ENCODE data around the gene GNPNAT1. TPM values are rescaled to one million over a fixed set of nuclear protein-coding genes. Genes with fewer than 3 reads are reported as not detected.
A peak's percentile ranks its signal among the peaks of the same experiment; 100 is the strongest.

GNPNAT1 gene
- total RNA-seq, 1 donor from 2014 or later, result 37.7 TPM

DNA sequence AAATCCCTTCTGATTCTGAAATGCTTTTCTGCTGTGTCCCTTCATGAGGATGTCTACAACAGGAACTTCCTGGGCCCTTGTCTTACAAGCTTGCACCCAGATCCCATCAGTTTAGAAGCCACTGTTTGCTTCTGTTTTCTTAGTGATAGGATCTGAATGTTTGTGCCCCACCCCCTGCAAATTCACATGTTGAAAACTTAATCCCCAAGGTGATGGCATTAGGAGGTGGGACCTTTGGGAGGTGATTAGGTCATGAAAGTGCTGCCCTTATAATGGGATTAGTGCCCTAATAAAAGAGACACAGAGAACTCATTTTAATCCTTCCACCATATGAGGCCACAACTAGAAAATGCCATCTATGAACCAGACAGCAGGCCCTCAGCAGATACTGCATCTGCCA is 36.0 kb upstream of the GNPNAT1 start:
- no peak overlapping the region for H3K4me3 Mint-ChIP-seq (ENCODE audit: unreplicated experiment)
- no peak overlapping the region for H3K4me2 ChIP-seq (ENCODE audit: low read length)
- H3K27me3 Mint-ChIP-seq (ENCODE audit: low read depth, unreplicated experiment), result no peaks in the 10 kb centered on the region
- H3K27ac Mint-ChIP-seq (ENCODE audit: unreplicated experiment), result peak overlapping the region; percentile 41
- H3K79me2 ChIP-seq (ENCODE audit: insufficient read depth, low read length), result no peaks in the 10 kb centered on the region
- no peaks in the 10 kb centered on the region for H3K36me3 Mint-ChIP-seq (ENCODE audit: low read depth, unreplicated experiment)
- H3K9me3 Mint-ChIP-seq (ENCODE audit: unreplicated experiment), result no peaks in the 10 kb centered on the region
- H3K27ac ChIP-seq (ENCODE audit: low read depth, low read length), result no peak overlapping the region
- H4K20me1 ChIP-seq (ENCODE audit: insufficient read depth, low read length), result no peaks in the 10 kb centered on the region
- TF ChIP-seq, protein P1, sequence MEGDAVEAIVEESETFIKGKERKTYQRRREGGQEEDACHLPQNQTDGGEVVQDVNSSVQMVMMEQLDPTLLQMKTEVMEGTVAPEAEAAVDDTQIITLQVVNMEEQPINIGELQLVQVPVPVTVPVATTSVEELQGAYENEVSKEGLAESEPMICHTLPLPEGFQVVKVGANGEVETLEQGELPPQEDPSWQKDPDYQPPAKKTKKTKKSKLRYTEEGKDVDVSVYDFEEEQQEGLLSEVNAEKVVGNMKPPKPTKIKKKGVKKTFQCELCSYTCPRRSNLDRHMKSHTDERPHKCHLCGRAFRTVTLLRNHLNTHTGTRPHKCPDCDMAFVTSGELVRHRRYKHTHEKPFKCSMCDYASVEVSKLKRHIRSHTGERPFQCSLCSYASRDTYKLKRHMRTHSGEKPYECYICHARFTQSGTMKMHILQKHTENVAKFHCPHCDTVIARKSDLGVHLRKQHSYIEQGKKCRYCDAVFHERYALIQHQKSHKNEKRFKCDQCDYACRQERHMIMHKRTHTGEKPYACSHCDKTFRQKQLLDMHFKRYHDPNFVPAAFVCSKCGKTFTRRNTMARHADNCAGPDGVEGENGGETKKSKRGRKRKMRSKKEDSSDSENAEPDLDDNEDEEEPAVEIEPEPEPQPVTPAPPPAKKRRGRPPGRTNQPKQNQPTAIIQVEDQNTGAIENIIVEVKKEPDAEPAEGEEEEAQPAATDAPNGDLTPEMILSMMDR (IDR thresholded peaks at IDR 0.05; ENCODE audit: insufficient read depth, low read depth, low read length), result no peak
- no peak for TF ChIP-seq EZH2 (IDR thresholded peaks at IDR 0.05; ENCODE audit: insufficient read depth, low read length)
- H3K4me1 ChIP-seq (ENCODE audit: insufficient read depth, low read length), result no peaks in the 10 kb centered on the region
- no peaks in the 10 kb centered on the region for H3K36me3 ChIP-seq (ENCODE audit: insufficient read depth, low read length)
- no peaks in the 10 kb centered on the region for H3K27me3 ChIP-seq (ENCODE audit: insufficient read depth, low read length)
- DNase-seq (ENCODE audit: low read depth) (no peak), FAIRE-seq (no peak)
- H2AFZ ChIP-seq (ENCODE audit: low read depth, low read length), result no peak overlapping the region
- no peaks in the 10 kb centered on the region for H3K9me3 ChIP-seq (ENCODE audit: insufficient read depth, low read depth, low read length)
- no peak overlapping the region for H3K9ac ChIP-seq (ENCODE audit: low read length)
- H3K4me3 ChIP-seq (ENCODE audit: insufficient read depth, low read depth, low read length), result no peak overlapping the region
- H3K4me1 Mint-ChIP-seq (ENCODE audit: low read depth, unreplicated experiment), result peaks cover 23% of the 10 kb centered on the region

DNA sequence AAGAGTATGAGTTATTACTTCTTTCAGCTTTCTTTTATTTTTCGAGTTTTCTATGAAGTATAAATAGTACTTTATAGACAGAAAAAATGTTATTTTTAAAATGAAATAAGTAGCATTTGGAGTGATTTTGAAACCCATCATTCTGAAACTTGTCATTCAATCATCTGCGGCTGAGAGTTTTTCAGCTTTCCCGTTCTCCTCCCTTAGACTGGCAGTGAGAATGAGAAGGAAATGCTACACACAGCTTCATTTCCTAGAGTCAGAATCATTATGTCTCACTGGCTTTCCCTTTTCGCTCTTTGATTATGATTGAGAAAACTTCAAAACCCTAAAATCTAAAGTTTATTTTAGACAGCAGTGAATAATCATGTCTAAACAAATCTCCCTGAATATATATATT is 33.7 kb upstream of the GNPNAT1 start:
- H3K36me3 ChIP-seq (ENCODE audit: insufficient read depth, low read length), result no peaks in the 10 kb centered on the region
- DNase-seq (ENCODE audit: low read depth) (no peak), FAIRE-seq (no peak)
- Mint-ChIP-seq H3K4me3 (ENCODE audit: unreplicated experiment) (no peak overlapping the region), H3K9me3 (ENCODE audit: unreplicated experiment) (no peaks in the 10 kb centered on the region), H3K4me1 (ENCODE audit: low read depth, unreplicated experiment) (peaks cover 11% of the 10 kb centered on the region), H3K27me3 (ENCODE audit: low read depth, unreplicated experiment) (no peaks in the 10 kb centered on the region), H3K27ac (ENCODE audit: unreplicated experiment) (no peak overlapping the region), H3K36me3 (ENCODE audit: low read depth, unreplicated experiment) (no peaks in the 10 kb centered on the region)
- TF ChIP-seq EZH2 (IDR thresholded peaks at IDR 0.05; ENCODE audit: insufficient read depth, low read length), result no peak
- TF ChIP-seq, protein P1 (IDR thresholded peaks at IDR 0.05; ENCODE audit: insufficient read depth, low read depth, low read length), result no peak
- H3K27me3 ChIP-seq (ENCODE audit: insufficient read depth, low read length), result no peaks in the 10 kb centered on the region
- H2AFZ ChIP-seq (ENCODE audit: low read depth, low read length), result no peak overlapping the region
- H3K9ac ChIP-seq (ENCODE audit: low read length), result no peak overlapping the region
- no peaks in the 10 kb centered on the region for H3K79me2 ChIP-seq (ENCODE audit: insufficient read depth, low read length)
- no peaks in the 10 kb centered on the region for H4K20me1 ChIP-seq (ENCODE audit: insufficient read depth, low read length)
- no peak overlapping the region for H3K4me2 ChIP-seq (ENCODE audit: low read length)
- H3K27ac ChIP-seq (ENCODE audit: low read depth, low read length), result no peak overlapping the region
- H3K9me3 ChIP-seq (ENCODE audit: insufficient read depth, low read depth, low read length), result no peaks in the 10 kb centered on the region
- no peak overlapping the region for H3K4me3 ChIP-seq (ENCODE audit: insufficient read depth, low read depth, low read length)
- no peaks in the 10 kb centered on the region for H3K4me1 ChIP-seq (ENCODE audit: insufficient read depth, low read length)

DNA sequence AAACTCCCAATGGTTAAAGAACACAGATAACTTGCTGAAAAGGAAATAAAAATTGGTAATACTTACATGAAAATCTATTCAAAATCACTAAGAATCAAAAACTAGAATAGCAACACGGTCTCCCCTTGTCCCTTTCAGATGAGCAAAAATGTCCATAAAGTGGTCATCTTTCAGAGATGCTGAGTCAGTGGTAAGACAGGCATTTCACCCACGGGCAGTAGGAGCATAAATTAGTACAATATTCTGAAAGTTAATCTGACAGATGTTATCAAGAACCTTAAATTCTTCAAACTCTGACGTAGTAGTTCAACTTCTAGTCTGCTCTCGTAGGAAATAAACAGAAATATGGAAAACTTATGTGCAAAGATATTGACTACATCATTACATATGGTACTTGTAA is 33.1 kb upstream of the GNPNAT1 start:
- Histone ChIP-seq H3K36me3 (ENCODE audit: insufficient read depth, low read length) (no peaks in the 10 kb centered on the region), H3K27ac (ENCODE audit: low read depth, low read length) (no peak overlapping the region), H2AFZ (ENCODE audit: low read depth, low read length) (no peak overlapping the region), H3K4me3 (ENCODE audit: insufficient read depth, low read depth, low read length) (no peak overlapping the region), H3K27me3 (ENCODE audit: insufficient read depth, low read length) (no peaks in the 10 kb centered on the region), H4K20me1 (ENCODE audit: insufficient read depth, low read length) (no peaks in the 10 kb centered on the region), H3K79me2 (ENCODE audit: insufficient read depth, low read length) (no peaks in the 10 kb centered on the region), H3K4me1 (ENCODE audit: insufficient read depth, low read length) (no peaks in the 10 kb centered on the region), H3K9me3 (ENCODE audit: insufficient read depth, low read depth, low read length) (no peaks in the 10 kb centered on the region), H3K4me2 (ENCODE audit: low read length) (no peak overlapping the region), H3K9ac (ENCODE audit: low read length) (no peak overlapping the region)
- FAIRE-seq (no peak), DNase-seq (ENCODE audit: low read depth) (peak; percentile 6)
- Mint-ChIP-seq H3K27ac (ENCODE audit: unreplicated experiment) (no peak overlapping the region), H3K4me3 (ENCODE audit: unreplicated experiment) (no peak overlapping the region), H3K27me3 (ENCODE audit: low read depth, unreplicated experiment) (no peaks in the 10 kb centered on the region), H3K9me3 (ENCODE audit: unreplicated experiment) (no peaks in the 10 kb centered on the region), H3K4me1 (ENCODE audit: low read depth, unreplicated experiment) (peaks cover 9% of the 10 kb centered on the region), H3K36me3 (ENCODE audit: low read depth, unreplicated experiment) (no peaks in the 10 kb centered on the region)
- TF ChIP-seq, protein P1 (IDR thresholded peaks at IDR 0.05; ENCODE audit: insufficient read depth, low read depth, low read length), result no peak
- TF ChIP-seq EZH2 (IDR thresholded peaks at IDR 0.05; ENCODE audit: insufficient read depth, low read length), result no peak
